HG02840 (cell line): ENCODE results near the gene TSPAN18.

Source experiments
- ATAC-seq: cut with Tn5 transposase; IDR thresholded peaks from one replicate; pipeline ENCODE4 v1.9.1; 2021; ENCODE audit warnings: mild to moderate bottlenecking, moderate library complexity, moderate number of reproducible peaks; ENCODE audit not compliant: unreplicated experiment, low FRiP score

Gene TSPAN18

GRCh38 chr11:44709966-44710365 is 16.8 kb upstream of the TSPAN18 start:
- no peak for ATAC-seq

- ATAC-seq = no peak
These were observed 15.5 kb upstream of the TSPAN18 start for GRCh38 chr11:44711113-44711786.

- ATAC-seq = no peak
These were observed 14.8 kb upstream of the TSPAN18 start for GRCh38 chr11:44711787-44712608.

GRCh38 chr11:44713022-44713421 is 13.7 kb upstream of the TSPAN18 start:
- ATAC-seq = no peak

- ATAC-seq = no peak
These were observed 10.5 kb upstream of the TSPAN18 start for GRCh38 chr11:44716256-44716655.

DNA sequence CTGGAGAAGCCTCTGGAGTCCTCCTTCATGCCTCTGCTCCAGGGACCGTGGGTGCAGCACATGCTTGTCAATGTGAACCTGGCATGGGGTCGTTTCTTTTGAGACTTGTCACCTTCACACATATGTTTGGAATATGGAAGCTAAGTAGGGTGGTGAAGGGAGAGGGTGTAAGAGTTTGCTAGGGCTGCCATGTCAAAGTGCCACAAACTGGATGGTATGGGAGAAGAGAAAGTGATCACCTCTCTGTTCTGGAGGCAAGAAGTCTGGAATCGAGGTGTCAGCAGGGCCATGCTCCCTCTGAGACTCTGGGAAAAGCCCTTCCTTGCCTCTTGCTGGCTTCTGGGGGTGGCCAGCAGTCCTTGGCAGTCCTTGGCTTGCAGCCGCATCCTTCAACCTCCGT is 8.7 kb upstream of the TSPAN18 start:
- no peak for ATAC-seq

DNA sequence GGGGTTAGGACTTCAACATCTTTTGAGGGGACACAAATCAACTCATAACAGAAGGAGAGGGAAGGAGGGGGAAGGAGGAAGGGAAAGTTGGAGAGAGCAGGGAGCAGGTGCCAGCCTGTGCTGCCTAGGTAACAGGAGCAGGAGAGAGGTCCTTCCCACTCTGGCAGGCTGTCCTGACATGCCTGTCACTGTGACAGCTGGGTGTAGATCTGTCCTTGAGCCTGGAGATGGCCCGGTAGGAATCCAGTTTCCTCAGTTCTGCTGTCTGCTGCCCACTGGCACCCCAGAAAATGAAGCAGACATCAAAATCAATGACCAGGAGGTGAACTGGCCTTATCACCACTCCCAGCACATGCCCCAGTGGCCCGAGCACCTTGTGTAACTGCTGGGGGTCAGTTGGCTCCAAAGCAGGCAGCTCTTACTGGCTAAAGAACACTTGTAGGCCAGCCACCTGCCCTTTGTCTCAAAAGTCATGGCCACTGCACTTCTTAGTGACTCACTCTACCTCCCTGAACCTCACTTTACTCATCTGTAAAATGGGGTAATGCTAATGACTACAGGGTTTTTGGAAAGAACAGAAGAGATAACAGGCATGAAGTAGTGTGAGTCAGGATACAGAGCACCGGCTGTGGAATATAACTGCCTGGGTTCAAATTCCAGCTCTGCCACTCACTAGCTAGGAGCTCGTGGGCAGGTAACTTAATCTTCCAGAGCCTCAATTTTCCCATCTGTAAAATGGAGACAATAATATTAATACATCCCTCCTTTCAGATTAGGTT is 8.0 kb upstream of the TSPAN18 start:
- ATAC-seq = no peak

DNA sequence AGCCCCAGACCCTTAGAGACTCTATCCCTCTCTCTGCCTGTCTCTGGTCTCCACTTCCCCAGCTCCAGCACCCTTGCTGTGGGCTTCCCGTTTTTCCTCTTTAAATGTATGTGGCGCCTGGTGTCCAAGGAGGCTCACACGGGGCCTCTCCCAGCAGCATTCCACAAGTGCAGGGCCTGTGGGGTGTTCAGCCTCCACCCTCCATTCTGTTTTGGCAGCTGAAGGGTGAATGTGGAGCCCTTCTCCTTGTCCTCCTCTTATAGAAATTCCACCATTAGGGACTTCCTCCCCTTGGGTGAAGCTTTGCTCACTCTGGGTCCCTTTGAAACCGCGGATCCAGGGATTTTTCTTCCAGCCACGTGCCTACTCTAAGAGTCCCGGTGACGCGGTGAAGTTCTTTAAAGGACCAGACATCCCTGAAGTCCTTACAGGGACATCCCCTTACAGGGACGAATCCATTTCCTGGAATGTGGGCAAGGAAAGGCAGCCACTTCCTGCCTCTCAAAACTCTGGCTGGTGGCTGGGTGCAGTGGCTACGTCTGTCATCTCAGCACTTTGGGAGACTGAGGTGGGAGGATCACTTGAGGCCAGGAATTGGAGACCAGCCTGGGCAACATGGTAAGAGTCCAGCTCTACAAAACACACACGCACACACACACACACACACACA is 1.6 kb upstream of the TSPAN18 start:
- no peak for ATAC-seq

GRCh38 chr11:44725757-44726282 is 942 bp upstream of the TSPAN18 start:
- no peak for ATAC-seq

GRCh38 chr11:44727114-44727372 is 281 bp downstream of the TSPAN18 start:
- no peak for ATAC-seq

DNA sequence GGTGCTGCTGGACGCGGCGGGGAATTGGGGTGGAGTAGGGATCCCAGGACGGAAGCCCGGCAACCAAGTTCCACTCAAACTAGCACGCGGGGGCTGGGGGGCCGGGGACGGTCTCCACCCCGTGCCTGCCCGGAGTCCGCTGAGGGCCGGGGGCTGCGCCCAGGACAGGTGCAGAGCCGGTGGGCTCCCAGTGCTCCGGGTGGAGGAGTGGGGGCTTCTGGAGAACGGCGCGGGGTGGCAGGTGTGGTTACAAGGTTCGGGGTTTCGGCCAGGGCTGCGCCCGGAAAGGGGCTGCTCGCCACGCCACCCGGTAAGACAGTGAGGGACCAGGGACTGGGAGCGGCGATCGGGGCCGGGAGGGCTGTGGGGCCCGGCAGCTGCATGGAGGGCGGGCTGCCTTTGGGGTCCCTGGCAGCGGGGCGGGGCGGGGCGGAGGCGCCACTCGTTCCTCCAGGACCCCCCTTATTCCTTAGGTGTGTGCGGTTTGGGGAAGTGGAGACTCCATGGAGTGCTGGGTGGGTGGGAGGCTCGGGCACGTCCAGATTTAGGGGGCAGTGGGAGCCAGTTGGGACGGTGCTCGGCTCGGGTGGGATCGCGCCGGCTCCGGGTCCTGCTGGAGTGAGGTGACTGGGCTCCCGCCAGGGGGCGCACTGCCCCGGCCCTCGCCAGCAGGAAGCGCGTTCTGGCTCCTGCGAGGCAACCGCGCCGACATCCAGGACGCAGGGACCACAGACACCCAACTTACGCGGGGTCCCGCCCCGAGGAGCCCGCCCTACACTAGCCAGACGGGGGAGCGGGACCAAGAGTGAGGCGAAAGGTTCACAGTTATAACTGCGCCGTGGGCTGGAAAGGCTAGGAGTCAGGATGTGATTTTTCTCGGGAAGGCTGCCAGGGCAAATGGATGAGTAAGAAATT is 868 bp downstream of the TSPAN18 start:
- peak; percentile 62 for ATAC-seq

DNA sequence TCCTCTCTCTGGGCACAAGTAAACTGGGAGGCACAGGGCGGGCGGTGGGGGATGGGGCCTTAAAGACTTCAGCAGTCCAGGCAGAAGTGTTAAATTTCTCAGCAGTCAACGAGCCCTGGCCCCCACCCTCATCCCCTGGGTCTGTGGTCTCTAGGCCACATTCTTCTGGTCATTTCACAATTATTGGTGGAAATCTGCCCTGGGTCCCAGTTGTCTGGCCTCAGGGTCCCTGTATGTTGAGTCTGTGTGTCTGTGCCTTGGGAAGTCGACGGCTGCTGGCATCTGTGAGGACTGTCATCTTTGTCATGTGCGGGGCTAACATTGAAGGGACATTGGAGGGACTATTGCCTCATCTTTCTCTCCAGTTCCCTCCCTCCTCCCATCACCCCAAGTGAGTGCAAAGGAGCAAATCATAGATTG is 1.7 kb downstream of the TSPAN18 start:
- ATAC-seq = no peak

DNA sequence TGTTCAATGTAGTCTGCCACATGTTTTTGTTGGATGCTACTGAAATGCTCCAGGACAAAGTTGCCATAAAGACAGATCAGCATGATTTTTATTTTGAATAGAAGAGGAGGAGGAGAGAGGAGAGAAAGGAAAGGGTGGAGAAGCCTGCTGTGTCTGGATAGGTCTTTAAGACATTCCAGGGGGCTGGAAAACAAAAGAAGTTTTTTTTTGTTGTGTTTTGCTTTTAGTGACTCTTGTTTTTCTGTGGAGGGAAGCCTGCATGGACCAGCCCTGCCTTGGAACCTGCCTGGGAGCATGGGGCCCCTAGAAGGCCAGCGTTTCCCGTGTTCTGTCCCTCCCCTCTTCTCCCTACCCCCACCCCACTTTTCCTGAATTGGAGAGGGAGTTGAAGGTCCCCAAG is 2.3 kb downstream of the TSPAN18 start:
- no peak for ATAC-seq

DNA sequence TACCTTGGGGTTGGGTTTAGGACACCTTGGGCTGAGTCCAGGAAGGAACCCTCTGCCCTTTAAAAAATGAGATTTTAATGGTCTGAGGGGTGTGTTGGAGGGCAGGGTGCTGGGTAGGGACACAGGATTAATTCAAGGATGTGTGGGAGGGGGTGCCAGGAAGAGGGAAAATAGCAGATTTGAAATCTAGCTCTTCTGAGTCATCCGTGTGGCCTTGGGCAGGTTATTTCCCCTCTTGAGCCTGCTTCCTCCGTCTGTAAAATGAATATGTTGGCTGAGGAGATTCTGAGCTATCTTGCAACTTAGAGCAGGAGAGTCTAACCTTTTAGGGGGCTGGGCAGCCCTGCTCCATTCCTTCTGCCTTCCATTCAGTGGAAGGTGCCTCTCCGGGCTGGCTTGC is 3.0 kb downstream of the TSPAN18 start:
- ATAC-seq = no peak

- no peak for ATAC-seq
These were observed 4.0 kb downstream of the TSPAN18 start for GRCh38 chr11:44730775-44731174.

DNA sequence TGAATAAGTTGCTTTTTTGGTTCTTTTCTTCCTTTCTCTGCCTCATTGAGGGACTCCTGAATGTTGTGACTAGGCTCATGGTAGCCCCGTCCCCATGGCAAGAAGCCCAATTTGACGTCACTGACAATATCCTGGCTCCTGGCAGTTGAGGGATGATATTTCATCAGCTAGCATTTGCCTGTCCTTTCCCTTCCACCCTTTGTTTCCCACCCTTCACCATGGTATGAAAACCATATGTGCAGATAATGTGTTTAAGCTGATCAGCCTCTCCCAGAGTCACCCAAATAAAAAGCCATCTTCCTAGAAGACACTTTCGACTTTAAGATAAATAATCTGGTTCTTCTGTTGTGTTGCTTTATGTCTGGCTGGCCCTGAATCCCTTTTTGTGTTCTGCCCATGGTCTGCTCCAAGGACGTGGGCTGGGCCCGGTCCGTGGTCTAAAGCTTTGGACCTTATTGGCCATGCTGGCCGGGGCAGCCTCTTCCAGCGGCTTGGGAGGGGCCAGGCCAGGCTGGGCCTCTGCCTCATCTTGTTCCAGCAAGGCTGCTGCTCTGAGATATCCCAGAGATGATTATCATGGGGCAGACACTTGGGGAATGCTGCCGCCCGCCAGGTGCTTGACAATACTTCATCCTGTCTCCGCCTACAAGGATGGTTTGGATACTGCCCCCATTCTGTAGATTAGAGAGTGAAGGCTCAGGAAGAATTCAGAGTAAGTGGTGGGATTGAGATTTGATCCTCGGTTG is 5.1 kb downstream of the TSPAN18 start:
- ATAC-seq = no peak

GRCh38 chr11:44732564-44732963 is 5.8 kb downstream of the TSPAN18 start:
- no peak for ATAC-seq

DNA sequence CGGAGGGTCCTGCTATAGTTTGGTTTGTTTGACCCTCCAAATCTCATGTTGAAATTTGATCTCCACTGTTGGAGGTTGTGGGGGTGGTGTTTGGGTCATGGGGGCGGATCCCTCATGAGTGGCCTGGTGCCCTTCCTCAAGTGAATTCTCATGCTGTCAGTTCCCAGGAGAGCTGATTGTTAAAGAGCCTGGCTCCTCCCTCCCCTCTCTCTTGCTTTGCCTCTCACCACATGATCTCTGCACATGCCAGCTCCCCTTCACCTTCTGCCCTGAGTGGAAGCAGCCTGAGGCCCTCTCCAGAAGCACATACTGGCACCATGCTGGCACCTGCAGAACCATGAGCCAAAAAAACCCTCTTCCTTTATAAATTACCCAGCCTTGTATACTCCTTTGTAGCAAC is 7.1 kb downstream of the TSPAN18 start:
- ATAC-seq = no peak

DNA sequence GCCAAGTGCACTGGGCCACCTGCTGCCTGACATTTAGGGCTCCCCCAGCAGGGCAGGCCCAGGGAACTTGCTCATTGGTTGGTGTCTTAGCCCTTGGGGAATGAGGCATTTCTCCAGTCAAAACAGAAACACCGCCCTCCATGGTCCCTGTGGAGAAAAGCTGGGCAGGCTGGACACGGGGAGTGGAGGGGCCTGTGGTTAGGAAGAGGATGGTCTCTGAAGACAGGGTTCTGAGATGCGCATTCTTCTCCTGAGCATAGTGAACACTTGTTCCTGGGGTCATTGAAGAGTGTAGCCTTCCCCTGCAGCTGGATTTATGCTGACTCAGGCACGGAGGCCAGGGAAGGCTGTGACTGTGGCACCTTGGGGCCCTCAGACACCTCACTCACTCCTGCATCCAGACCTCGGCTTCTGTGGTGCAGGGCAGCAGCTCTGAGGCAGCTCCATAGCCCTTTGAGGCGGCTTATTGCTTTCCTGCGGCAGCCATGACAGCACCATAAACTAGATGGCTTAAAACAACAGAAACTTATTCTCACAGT is 8.2 kb downstream of the TSPAN18 start:
- ATAC-seq = no peak
